Gastroesophageal sphincter (tissue), 4 donors: ENCODE data around the gene SPACA7. TPM values are rescaled to one million over a fixed set of nuclear protein-coding genes. Genes with fewer than 3 reads are reported as not detected.

Source experiments
- ATAC-seq: fragments of 150-250 bp; one replicate; pipeline ENCODE4 v1.9.1; 2016; ENCODE audit warnings: mild to moderate bottlenecking, moderate library complexity
- H3K27ac ChIP-seq, 4 donors: fragments of 200-600 bp; sonication (generic) in 3 of 4; 1 replicate in 3 of 4; 2 replicates in 1 of 4; pipeline ENCODE4 v1.5.1; 2016 to 2019
- H3K27me3 ChIP-seq: fragments of 200-600 bp; sonication (generic); one replicate; pipeline ENCODE4 v1.5.1; 2019
- H3K36me3 ChIP-seq, 2 donors: fragments of 200-600 bp; sonication (generic); one replicate each; pipeline ENCODE4 v1.5.1; 2019; ENCODE audit warnings: control low read depth in 1 of 2
- H3K4me1 ChIP-seq, 3 donors: fragments of 200-600 bp; sonication (generic); 1 replicate in 2 of 3; 2 replicates in 1 of 3; pipeline ENCODE4 v1.5.1; 2016 to 2019; ENCODE audit warnings: control low read depth in 2 of 3
- H3K4me3 ChIP-seq, 2 donors: fragments of 200-600 bp; sonication (generic); one replicate each; pipeline ENCODE4 v1.5.1; 2019; ENCODE audit warnings: mild to moderate bottlenecking in 1 of 2, moderate library complexity in 1 of 2
- H3K9me3 ChIP-seq, 3 donors: fragments of 200-600 bp; sonication (generic); one replicate each; pipeline ENCODE4 v1.5.1; 2017 to 2019; ENCODE audit warnings: control low read depth in 2 of 3
- EP300 ChIP-seq: sonication (generic); formaldehyde crosslinking; IDR thresholded peaks from one replicate; pipeline ENCODE4 v1.6.1; 2017; ENCODE audit warnings: antibody characterized with exemption, mild to moderate bottlenecking
- POLR2A ChIP-seq, 2 donors: fragments of 450-650 bp; IDR thresholded peaks; one replicate each; pipeline ENCODE4 v1.6.1; 2017; ENCODE audit warnings: antibody characterized with exemption in 2 of 2, mild to moderate bottlenecking in 2 of 2, moderate library complexity in 1 of 2
- POLR2AphosphoS5 ChIP-seq: sonication (generic); formaldehyde crosslinking; IDR thresholded peaks from one replicate; pipeline ENCODE4 v1.6.1; 2017; ENCODE audit warnings: antibody characterized with exemption
- WGBS, 2 donors: methylation state at CpG; one replicate each; pipeline ENCODE4 v1.1.5; 2018; ENCODE audit warnings: low coverage in 1 of 2; 5-methylcytosine and 5-hydroxymethylcytosine counted together
- total RNA-seq, 4 donors: library from RNA; depleted of rRNA; stranded (reverse); fragments of >200 nt; gene quantifications; one replicate each; pipeline ENCODE4 v1.1.0, GENCODE V29; 2016
- TF ChIP-seq, protein P1 (sequence below), 4 experiments: fragments of 200-600 bp in 2 of 4; fragments of 450-650 bp in 2 of 4; sonication (generic) in 1 of 4; IDR thresholded peaks; one replicate each; pipeline ENCODE4 v1.5.1; 2017 to 2019; ENCODE audit warnings: antibody characterized with exemption in 4 of 4, mild to moderate bottlenecking in 2 of 4, moderate library complexity in 2 of 4

Gene SPACA7
- total RNA-seq, 4 donors from 2014 or later = not detected

GRCh38 chr13:112447306-112447705, 71.2 kb downstream of the SPACA7 start:
- peaks cover 80% of the 10 kb centered on the region for H3K27me3 ChIP-seq
- no CpG with 5 or more reads among the region's 2 CpGs for WGBS, 2 donors
- H3K4me3 ChIP-seq = no peak overlapping the region

GRCh38 chr13:112447761-112448603, 71.8 kb downstream of the SPACA7 start:
- Histone ChIP-seq H3K9me3 (no peaks in the 10 kb centered on the region), H3K27me3 (peaks cover 80% of the 10 kb centered on the region), H3K36me3 (no peaks in the 10 kb centered on the region), H3K27ac (no peak overlapping the region), H3K4me1 (peaks cover 0 to 10% (median 3%) of the 10 kb centered on the region in 3 donors), H3K4me3 (no peak overlapping the region)
- WGBS, 2 donors = 76 to 90% methylated on average over 5 of the region's 27 CpGs
- ATAC-seq = no peak
- TF ChIP-seq POLR2AphosphoS5 = no peak
- TF ChIP-seq, protein P1, sequence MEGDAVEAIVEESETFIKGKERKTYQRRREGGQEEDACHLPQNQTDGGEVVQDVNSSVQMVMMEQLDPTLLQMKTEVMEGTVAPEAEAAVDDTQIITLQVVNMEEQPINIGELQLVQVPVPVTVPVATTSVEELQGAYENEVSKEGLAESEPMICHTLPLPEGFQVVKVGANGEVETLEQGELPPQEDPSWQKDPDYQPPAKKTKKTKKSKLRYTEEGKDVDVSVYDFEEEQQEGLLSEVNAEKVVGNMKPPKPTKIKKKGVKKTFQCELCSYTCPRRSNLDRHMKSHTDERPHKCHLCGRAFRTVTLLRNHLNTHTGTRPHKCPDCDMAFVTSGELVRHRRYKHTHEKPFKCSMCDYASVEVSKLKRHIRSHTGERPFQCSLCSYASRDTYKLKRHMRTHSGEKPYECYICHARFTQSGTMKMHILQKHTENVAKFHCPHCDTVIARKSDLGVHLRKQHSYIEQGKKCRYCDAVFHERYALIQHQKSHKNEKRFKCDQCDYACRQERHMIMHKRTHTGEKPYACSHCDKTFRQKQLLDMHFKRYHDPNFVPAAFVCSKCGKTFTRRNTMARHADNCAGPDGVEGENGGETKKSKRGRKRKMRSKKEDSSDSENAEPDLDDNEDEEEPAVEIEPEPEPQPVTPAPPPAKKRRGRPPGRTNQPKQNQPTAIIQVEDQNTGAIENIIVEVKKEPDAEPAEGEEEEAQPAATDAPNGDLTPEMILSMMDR (IDR thresholded peaks at IDR 0.05) = no peak
- no peak for TF ChIP-seq EP300
- TF ChIP-seq POLR2A (IDR thresholded peaks at IDR 0.05) = no peak

More at GRCh38 chr13:112447306-112447705, 71.2 kb downstream of the SPACA7 start:
- Histone ChIP-seq H3K4me1 (peaks cover 0 to 10% (median 3%) of the 10 kb centered on the region in 3 donors), H3K36me3 (no peaks in the 10 kb centered on the region), H3K9me3 (no peaks in the 10 kb centered on the region), H3K27ac (no peak overlapping the region)
- no peak for ATAC-seq
- TF ChIP-seq EP300 = no peak
- TF ChIP-seq POLR2AphosphoS5 = no peak
- no peak for TF ChIP-seq POLR2A (IDR thresholded peaks at IDR 0.05)
- TF ChIP-seq, protein P1 (IDR thresholded peaks at IDR 0.05) = no peak

DNA sequence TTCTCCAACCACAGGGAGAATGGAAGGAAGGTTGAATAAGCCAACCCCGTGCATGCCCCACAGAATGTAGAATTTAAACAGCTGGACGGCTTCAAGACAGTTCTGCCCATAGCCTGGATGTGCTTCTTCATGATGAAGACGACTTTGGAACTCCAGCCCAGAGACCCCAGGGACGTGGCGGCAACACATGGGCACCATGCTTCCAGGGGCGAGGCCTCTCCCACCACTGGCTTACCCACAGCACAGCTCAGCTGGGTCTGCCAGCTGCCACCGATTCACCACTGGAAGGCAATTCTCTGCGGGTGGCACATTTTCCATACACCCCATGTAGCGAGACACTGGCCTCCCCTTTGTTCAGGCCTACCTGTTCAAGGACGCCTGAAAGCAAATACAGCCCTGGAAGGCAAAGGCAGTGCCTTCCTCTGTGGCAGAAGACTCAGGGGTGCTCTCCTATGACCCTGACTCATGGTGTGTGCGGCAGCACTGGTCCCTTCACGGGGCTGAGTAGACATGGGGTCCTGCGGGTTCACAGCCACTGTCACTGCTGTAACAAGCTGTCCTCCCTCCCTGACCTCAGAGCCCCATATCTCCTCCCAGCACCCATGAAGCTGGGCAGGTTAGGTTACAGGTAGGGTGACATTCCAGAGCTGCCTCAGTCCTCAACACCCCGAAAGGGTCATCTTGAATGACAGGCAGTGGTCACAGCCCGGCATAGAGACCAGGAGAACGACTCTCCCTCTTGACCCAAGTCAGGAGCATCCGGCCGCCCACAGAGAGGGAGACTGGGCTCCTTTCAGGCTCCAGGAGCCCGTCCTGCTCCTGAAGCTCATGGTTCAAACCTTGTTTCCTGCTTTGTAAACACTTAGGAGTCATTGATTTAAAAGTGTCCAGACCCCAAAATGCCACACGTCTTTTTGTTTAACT, 72.7 kb downstream of the SPACA7 start:
- Histone ChIP-seq H3K27me3 (peaks cover 74% of the 10 kb centered on the region), H3K4me3 (no peak overlapping the region), H3K9me3 (no peaks in the 10 kb centered on the region), H3K4me1 (peaks cover 0 to 2% (median under 1%) of the 10 kb centered on the region in 3 donors), H3K36me3 (no peaks in the 10 kb centered on the region), H3K27ac (no peak overlapping the region)
- no peak for ATAC-seq
- TF ChIP-seq POLR2A (IDR thresholded peaks at IDR 0.05) (no peak), EP300 (no peak), POLR2AphosphoS5 (no peak)
- TF ChIP-seq, protein P1 (IDR thresholded peaks at IDR 0.05) = no peak
- 67% methylated on average over 5 of the region's 20 CpGs; no CpG with 5 or more reads in 1 of the 2 donors for WGBS, 2 donors

DNA sequence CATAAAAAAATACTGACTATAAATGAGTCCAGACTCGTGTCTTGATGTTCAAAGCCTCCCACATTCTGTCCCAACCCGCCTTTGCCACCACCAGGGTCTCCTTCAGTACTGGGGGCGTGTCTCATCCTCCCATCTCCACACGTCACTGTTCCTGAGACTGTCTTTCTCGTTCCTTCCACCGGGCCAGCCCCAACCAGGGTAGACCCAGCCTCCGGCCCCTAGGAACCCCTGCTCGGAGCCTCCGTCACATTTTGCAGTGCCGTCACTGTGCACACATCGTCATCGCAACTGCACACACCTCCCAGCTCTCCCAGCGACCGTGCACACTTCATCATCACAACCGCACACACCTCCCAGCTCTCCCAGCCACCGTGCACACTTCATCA, 73.4 kb downstream of the SPACA7 start:
- Histone ChIP-seq H3K27ac (no peak overlapping the region), H3K9me3 (no peaks in the 10 kb centered on the region), H3K36me3 (no peaks in the 10 kb centered on the region), H3K4me1 (no peaks in the 10 kb centered on the region), H3K4me3 (no peak overlapping the region), H3K27me3 (peaks cover 74% of the 10 kb centered on the region)
- ATAC-seq = no peak
- WGBS, 2 donors = 72 to 80% methylated on average over 2 to 16 of the region's 16 CpGs
- TF ChIP-seq, protein P1 (IDR thresholded peaks at IDR 0.05) = no peak
- TF ChIP-seq POLR2AphosphoS5 (no peak), EP300 (no peak), POLR2A (IDR thresholded peaks at IDR 0.05) (no peak)
